Heart left ventricle (tissue), 13 donors: Measurements from ENCODE around the gene TEDC1.

Experiments used
- POLR2A ChIP-seq, 2 donors: fragments of 450-650 bp; IDR thresholded peaks; one replicate each; pipeline ENCODE4 v1.6.1; 2017; ENCODE audit warnings: antibody characterized with exemption in 2 of 2, mild to moderate bottlenecking in 2 of 2, moderate library complexity in 2 of 2
- TF ChIP-seq, protein P1 (sequence below), 12 donors: fragments of 200-600 bp; sonication (generic) in 4 of 12; IDR thresholded peaks; one replicate each; pipeline versions ENCODE4 v1.5.0 to v1.8.0; 2018 to 2022; ENCODE audit warnings: antibody characterized with exemption in 12 of 12, mild to moderate bottlenecking in 5 of 12
- donor health status: ischemic (EF 13 %, LVEDD 7.1; RV severe dilation, severe dysfunction).
- donor health status: DM: no; HTN: yes; CAD: no.
- donor health status: DM: no; HTN: no; CAD: no.
- donor health status: ischemic (EF 25% LVEDD 6.9; RV normal size, moderate dysfunction).
- donor health status: ischemic (EF 25% LVEDD 5.7; RV mildly dilated, moderate dysfunction).
- donor health status: ischemic (EF 35%, LVEDD 5.7; RV mildly dilated, moderate dysfunction).
- donor health status: nonischemic (EF 11% LVEDD 7.7; RV severe dilation, severe dysfunction).
- donor health status: DM: yes; HTN: yes; CAD: no.
- donor health status: PGD.
- donor health status: ischemic (EF 29% LVEDD 5.4; RV normal size, mild dysfunction).
- donor health status: nonischemic (EF 23%, LVEDD 6.1; RV moderate dilation, normal function).

DNA sequence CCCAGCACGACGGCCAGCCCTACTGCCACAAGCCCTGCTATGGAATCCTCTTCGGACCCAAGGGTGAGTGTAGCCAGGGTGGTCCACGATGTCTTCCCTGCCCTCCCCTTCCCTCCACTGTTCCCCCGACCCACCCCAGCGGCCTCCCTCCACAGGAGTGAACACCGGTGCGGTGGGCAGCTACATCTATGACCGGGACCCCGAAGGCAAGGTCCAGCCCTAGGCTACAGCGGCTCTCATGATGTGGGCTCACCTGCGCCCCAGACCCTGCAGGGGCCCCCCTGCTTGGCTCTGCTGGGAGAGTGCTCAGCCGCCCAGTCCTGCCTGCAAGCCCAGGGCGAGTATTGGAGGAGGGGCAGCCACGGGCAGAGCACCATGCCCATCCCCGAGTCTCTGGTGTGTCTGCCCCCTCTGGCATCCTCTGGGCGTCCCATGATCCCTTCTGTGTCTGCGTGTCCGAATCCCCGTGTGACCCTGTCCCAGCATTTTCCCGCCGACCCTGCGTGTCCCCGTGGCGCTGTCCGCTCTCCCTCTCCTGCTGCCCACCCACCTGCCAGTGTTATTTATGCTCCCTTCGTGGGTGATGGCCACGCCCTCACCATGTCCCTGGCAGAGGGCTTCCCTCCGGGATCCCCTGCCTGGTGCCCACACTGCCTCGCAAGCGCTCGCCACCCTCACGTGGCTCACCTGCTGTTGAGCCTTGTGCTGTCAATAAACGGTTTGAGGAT, 11.5 kb upstream of the TEDC1 start:
- TF ChIP-seq, protein P1, sequence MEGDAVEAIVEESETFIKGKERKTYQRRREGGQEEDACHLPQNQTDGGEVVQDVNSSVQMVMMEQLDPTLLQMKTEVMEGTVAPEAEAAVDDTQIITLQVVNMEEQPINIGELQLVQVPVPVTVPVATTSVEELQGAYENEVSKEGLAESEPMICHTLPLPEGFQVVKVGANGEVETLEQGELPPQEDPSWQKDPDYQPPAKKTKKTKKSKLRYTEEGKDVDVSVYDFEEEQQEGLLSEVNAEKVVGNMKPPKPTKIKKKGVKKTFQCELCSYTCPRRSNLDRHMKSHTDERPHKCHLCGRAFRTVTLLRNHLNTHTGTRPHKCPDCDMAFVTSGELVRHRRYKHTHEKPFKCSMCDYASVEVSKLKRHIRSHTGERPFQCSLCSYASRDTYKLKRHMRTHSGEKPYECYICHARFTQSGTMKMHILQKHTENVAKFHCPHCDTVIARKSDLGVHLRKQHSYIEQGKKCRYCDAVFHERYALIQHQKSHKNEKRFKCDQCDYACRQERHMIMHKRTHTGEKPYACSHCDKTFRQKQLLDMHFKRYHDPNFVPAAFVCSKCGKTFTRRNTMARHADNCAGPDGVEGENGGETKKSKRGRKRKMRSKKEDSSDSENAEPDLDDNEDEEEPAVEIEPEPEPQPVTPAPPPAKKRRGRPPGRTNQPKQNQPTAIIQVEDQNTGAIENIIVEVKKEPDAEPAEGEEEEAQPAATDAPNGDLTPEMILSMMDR (IDR thresholded peaks at IDR 0.05) = no peak
- TF ChIP-seq POLR2A (IDR thresholded peaks at IDR 0.05) = no peak
